BLaER1 treated with 17β-estradiol and CSF1 and Interleukin-3, amounts not matched to agents 10 nM and 100 nM (cell line): ENCODE measurements around the gene U2SURP.
A peak's percentile ranks its signal among the peaks of the same experiment; 100 is the strongest.

Experiments used
- H3K27ac ChIP-seq, 11 experiments: shearing (Covaris generic); formaldehyde crosslinking; 2 replicates each; pipeline ENCODE4 v1.8.1; 2022
- H3K27me3 ChIP-seq, 11 experiments: shearing (Covaris generic); formaldehyde crosslinking; 2 replicates each; pipeline ENCODE4 v1.8.1; 2022
- H3K36me3 ChIP-seq, 11 experiments: shearing (Covaris generic); formaldehyde crosslinking; 2 replicates each; pipeline ENCODE4 v1.8.1; 2022
- H3K4me1 ChIP-seq, 10 experiments: shearing (Covaris generic); formaldehyde crosslinking; 2 replicates each; pipeline ENCODE4 v1.8.1; 2022
- H3K4me2 ChIP-seq, 11 experiments: shearing (Covaris generic); formaldehyde crosslinking; 2 replicates each; pipeline ENCODE4 v1.8.1; 2022
- H3K4me3 ChIP-seq, 10 experiments: shearing (Covaris generic); formaldehyde crosslinking; 2 replicates each; pipeline ENCODE4 v1.8.1; 2022
- H3K9ac ChIP-seq, 11 experiments: shearing (Covaris generic); formaldehyde crosslinking; 2 replicates each; pipeline ENCODE4 v1.8.1; 2022
- H3K9me3 ChIP-seq, 11 experiments: shearing (Covaris generic); formaldehyde crosslinking; replicated peaks in 1 of 11; 2 replicates each; pipeline ENCODE4 v1.8.1; 2022
- H4K20me1 ChIP-seq, 11 experiments: shearing (Covaris generic); formaldehyde crosslinking; 2 replicates each; pipeline ENCODE4 v1.8.1; 2022
- Cebpa-rat ChIP-seq, 11 experiments: shearing (Covaris generic); IDR thresholded peaks; 2 replicates each; pipeline ENCODE4 v1.8.1; 2022

Gene U2SURP

GRCh38 chr3:143001369-143002082 lies at the start of gene U2SURP:
Gene U2SURP (plus strand): TSS chr3:143001570. CDS start chr3:143001629, 59 bp downstream.
- no peaks in the 10 kb centered on the region for H3K27me3 ChIP-seq
- peaks cover 0 to 3% (median 0%) of the 10 kb centered on the region in 11 experiments; a peak in 1 of 22 replicates for H3K9me3 ChIP-seq
- peak within 1 kb of the TSS; percentile 92 to 98 (median 96) for H3K9ac ChIP-seq
- H3K4me2 ChIP-seq = peak within 1 kb of the TSS; percentile 85 to 100 (median 94)
- H3K4me1 ChIP-seq = peaks cover 18 to 51% (median 23%) of the 10 kb centered on the region in 10 experiments
- H3K27ac ChIP-seq = peak within 1 kb of the TSS; percentile 87 to 97 (median 94)
- peaks cover 0 to 14% (median 0%) of the 10 kb centered on the region in 11 experiments; a peak in 9 of 22 replicates for H3K36me3 ChIP-seq
- no peak for TF ChIP-seq Cebpa-rat (IDR thresholded peaks at IDR 0.05)
- H3K4me3 ChIP-seq = peak within 1 kb of the TSS; percentile 72 to 97 (median 88)
- H4K20me1 ChIP-seq = peaks cover 5 to 46% (median 36%) of the 10 kb centered on the region in 11 experiments; a peak in 21 of 22 replicates

- Histone ChIP-seq H4K20me1 (no peaks in the 10 kb centered on the region), H3K4me2 (no peak overlapping the region), H3K27ac (no peak overlapping the region), H3K4me3 (no peak overlapping the region), H3K9ac (no peak overlapping the region), H3K36me3 (no peaks in the 10 kb centered on the region), H3K9me3 (peaks cover 0 to 12% (median 8%) of the 10 kb centered on the region in 11 experiments; a peak in 12 of 22 replicates), H3K27me3 (no peaks in the 10 kb centered on the region), H3K4me1 (no peaks in the 10 kb centered on the region)
- TF ChIP-seq Cebpa-rat (IDR thresholded peaks at IDR 0.05) = no peak
Observed at GRCh38 chr3:142951794-142952193, 49.6 kb upstream of the U2SURP start.

GRCh38 chr3:142952272-142953193 lies 48.8 kb upstream of the U2SURP start:
- Histone ChIP-seq H3K4me1 (no peaks in the 10 kb centered on the region), H3K36me3 (no peaks in the 10 kb centered on the region), H3K4me2 (no peak overlapping the region), H3K27me3 (no peaks in the 10 kb centered on the region), H3K27ac (no peak overlapping the region), H4K20me1 (no peaks in the 10 kb centered on the region), H3K9me3 (peaks cover 0 to 4% (median 2%) of the 10 kb centered on the region in 11 experiments; a peak in 11 of 22 replicates), H3K9ac (no peak overlapping the region), H3K4me3 (no peak overlapping the region)
- no peak for TF ChIP-seq Cebpa-rat (IDR thresholded peaks at IDR 0.05)

DNA sequence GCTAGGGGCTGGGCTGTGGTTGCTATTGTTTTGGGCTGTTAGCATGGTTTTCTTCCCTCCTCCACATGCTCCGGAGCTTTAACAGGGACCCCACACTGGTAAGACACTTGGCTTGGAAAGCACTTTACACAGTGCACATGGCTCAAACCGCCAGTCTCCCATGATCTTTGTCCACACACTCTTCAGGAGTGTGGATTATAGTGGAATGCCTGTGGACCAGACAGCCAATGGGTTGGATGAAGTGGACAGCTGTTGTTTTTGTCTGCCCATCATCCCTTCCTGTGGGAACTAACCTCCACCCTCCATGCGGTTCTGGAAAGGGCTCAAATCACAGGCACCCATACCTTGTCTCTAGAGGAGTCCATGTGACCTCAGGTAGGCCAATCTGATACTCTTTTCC lies 47.9 kb upstream of the U2SURP start:
- Histone ChIP-seq H3K27me3 (no peaks in the 10 kb centered on the region), H3K9me3 (no peaks in the 10 kb centered on the region), H3K36me3 (no peaks in the 10 kb centered on the region), H3K4me1 (no peaks in the 10 kb centered on the region), H3K4me3 (no peak overlapping the region), H3K4me2 (no peak overlapping the region), H3K9ac (no peak overlapping the region), H3K27ac (no peak overlapping the region), H4K20me1 (no peaks in the 10 kb centered on the region)
- TF ChIP-seq Cebpa-rat (IDR thresholded peaks at IDR 0.05) = no peak

- no peak overlapping the region for H3K9ac ChIP-seq
- peaks cover 0 to 11% (median 4%) of the 10 kb centered on the region in 11 experiments; a peak in 8 of 22 replicates for H3K9me3 ChIP-seq
- H3K36me3 ChIP-seq = no peaks in the 10 kb centered on the region
- H3K4me1 ChIP-seq = peaks cover 0 to 5% (median 4%) of the 10 kb centered on the region in 10 experiments; a peak in 5 of 20 replicates
- peaks cover 22 to 27% (median 24%) of the 10 kb centered on the region in 11 experiments for H3K27me3 ChIP-seq
- no peak overlapping the region for H3K27ac ChIP-seq
- no peaks in the 10 kb centered on the region for H4K20me1 ChIP-seq
- no peak overlapping the region for H3K4me2 ChIP-seq
- no peak for TF ChIP-seq Cebpa-rat (IDR thresholded peaks at IDR 0.05)
- H3K4me3 ChIP-seq = no peak overlapping the region
Observed at GRCh38 chr3:142958707-142959106, 42.7 kb upstream of the U2SURP start.

- TF ChIP-seq Cebpa-rat (IDR thresholded peaks at IDR 0.05) = no peak
- no peak overlapping the region for H3K4me2 ChIP-seq
- H3K4me1 ChIP-seq = peaks cover 0 to 5% (median 4%) of the 10 kb centered on the region in 10 experiments; a peak in 5 of 20 replicates
Observed at GRCh38 chr3:142960322-142960850, 41.0 kb upstream of the U2SURP start.

DNA sequence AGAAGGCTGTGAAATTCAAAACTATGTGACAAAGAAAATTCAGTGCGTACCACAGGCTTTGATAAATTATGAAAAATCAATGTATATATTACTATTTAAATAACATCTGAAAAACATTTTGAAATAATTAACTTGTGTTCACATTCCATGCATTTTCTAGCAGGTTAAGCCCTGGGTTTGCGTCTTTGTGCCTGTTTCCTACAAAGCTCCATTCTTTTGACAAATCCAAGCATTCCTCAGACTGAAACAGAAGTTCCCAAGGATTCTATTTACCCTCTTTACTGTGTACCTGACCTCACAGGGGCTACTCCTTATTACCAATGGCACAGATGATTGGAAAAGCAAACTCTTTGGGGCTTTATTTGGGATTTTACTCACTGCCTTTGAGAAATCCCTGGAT lies 39.8 kb upstream of the U2SURP start:
- H3K27me3 ChIP-seq = peaks cover 41 to 53% (median 50%) of the 10 kb centered on the region in 11 experiments
- H3K9ac ChIP-seq = no peak overlapping the region
- H3K36me3 ChIP-seq = no peaks in the 10 kb centered on the region
- no peak overlapping the region for H3K4me3 ChIP-seq
- no peaks in the 10 kb centered on the region for H4K20me1 ChIP-seq
- H3K4me1 ChIP-seq = peaks cover 0 to 5% (median 4%) of the 10 kb centered on the region in 10 experiments; a peak in 5 of 20 replicates
- H3K27ac ChIP-seq = no peak overlapping the region
- H3K4me2 ChIP-seq = no peak overlapping the region
- H3K9me3 ChIP-seq = peaks cover 0 to 11% (median 4%) of the 10 kb centered on the region in 11 experiments; a peak in 8 of 22 replicates
- no peak for TF ChIP-seq Cebpa-rat (IDR thresholded peaks at IDR 0.05)

More at GRCh38 chr3:142960322-142960850, 41.0 kb upstream of the U2SURP start:
- H3K9me3 ChIP-seq = peaks cover 0 to 11% (median 4%) of the 10 kb centered on the region in 11 experiments; a peak in 8 of 22 replicates
- H4K20me1 ChIP-seq = no peaks in the 10 kb centered on the region
- H3K36me3 ChIP-seq = no peaks in the 10 kb centered on the region
- no peak overlapping the region for H3K9ac ChIP-seq
- H3K4me3 ChIP-seq = no peak overlapping the region
- peaks cover 37 to 44% (median 41%) of the 10 kb centered on the region in 11 experiments for H3K27me3 ChIP-seq
- no peak overlapping the region for H3K27ac ChIP-seq

- no peak overlapping the region for H3K9ac ChIP-seq
- no peak overlapping the region for H3K4me3 ChIP-seq
- H3K27ac ChIP-seq = no peak overlapping the region
- H3K4me2 ChIP-seq = no peak overlapping the region
- H3K4me1 ChIP-seq = peaks cover 0 to 5% (median 4%) of the 10 kb centered on the region in 10 experiments; a peak in 5 of 20 replicates
- H3K36me3 ChIP-seq = no peaks in the 10 kb centered on the region
- TF ChIP-seq Cebpa-rat (IDR thresholded peaks at IDR 0.05) = no peak
- peaks cover 0 to 11% (median 4%) of the 10 kb centered on the region in 11 experiments; a peak in 8 of 22 replicates for H3K9me3 ChIP-seq
- peaks cover 41 to 53% (median 50%) of the 10 kb centered on the region in 11 experiments for H3K27me3 ChIP-seq
- H4K20me1 ChIP-seq = no peaks in the 10 kb centered on the region
Observed at GRCh38 chr3:142962175-142962519, 39.2 kb upstream of the U2SURP start.
